ENCODE measurements around the gene TMUB2.
A peak's percentile ranks its signal among the peaks of the same experiment; 100 is the strongest.
"Not testable (repeated sequence)": the region's sequence is repeated elsewhere in the genome, so short reads cannot be mapped to it uniquely, and the experiment has no call there.

Gene TMUB2

DNA sequence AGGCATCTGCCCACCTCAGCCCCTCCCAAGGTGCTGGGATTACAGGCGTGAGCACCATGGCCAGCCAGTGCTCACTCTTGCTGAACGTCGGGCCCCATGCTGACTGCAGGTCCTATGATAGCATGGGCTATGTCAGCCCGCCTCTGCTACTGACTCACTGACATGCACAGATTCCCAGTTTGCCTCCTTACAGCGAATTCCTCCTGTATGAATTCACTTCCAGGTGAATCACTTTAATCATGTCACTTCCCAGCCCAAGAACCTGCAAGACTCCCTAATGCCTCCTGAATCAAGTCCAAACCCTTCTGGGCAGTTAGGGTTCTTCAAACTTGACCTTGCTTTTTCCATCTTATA is 48.8 kb downstream of the TMUB2 start:
- POLR2A ChIA-PET, result interaction anchor here (1.4 to 1.7 kb wide), 2 partner anchors 11 to 14 kb away, joined by 5 to 7 read pairs; no protein-coding TSS in a partner anchor

DNA sequence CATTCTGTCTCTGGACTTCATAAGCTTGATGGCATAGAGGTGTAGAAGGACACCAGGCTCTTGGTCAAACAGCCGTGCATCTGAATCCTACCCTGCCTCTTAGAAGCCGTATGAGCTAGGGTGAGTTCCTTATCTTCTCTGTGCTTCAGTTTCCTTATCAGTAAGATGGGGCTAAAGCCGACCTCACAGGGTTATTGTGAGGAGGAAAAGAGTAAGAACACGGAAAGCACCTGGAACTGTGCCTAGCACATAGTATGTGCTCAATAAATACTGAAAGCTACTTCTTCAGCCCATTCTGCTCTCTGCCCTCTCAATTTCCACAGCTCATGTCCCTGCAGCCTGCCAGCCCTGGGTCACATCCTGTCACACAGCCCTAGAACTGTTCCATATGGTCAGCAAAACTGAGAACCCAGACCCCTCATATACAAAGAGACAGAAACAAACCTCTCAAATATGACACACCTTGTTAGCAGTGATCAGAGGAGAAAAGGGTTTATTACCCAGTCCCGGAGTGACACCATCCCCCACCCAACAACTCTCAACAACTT is 49.7 kb downstream of the TMUB2 start:
- ChIA-PET CTCF (interaction anchor here (0.6 to 1.2 kb wide), 2 partner anchors 11 to 33 kb away, joined by 3 to 4 read pairs; no protein-coding TSS in a partner anchor), POLR2A (interaction anchor here (1.0 kb wide), 1 partner anchor 15 kb away, joined by 5 read pairs; no protein-coding TSS in a partner anchor)
- TF ChIP-seq ZNF664 (tag by site-specific recombination; IDR thresholded peaks at IDR 0.05) (peak; percentile 87; the same call in 1 of the 2 replicates), ZNF555 (tag by site-specific recombination; conservative IDR thresholded peaks at IDR 0.05) (no peak)
- no peaks in the 10 kb centered on the region for H3K36me3 ChIP-seq (ENCODE audit: control insufficient read depth in 2 of 2, insufficient read depth in 1 of 2, low read length in 2 of 2)
- no peak overlapping the region for H3K27ac ChIP-seq (ENCODE audit: extremely low read depth, low read depth, low read length)
- H3K9me3 ChIP-seq (ENCODE audit: control insufficient read depth, insufficient read depth, low read depth, low read length), result no peaks in the 10 kb centered on the region
- no peak overlapping the region for H3K4me3 ChIP-seq (ENCODE audit: low read depth, low read length)
- H3K4me1 ChIP-seq (ENCODE audit: control insufficient read depth, insufficient read depth, low read length), result peaks cover 10% of the 10 kb centered on the region

More for the DNA sequence above, 48.8 kb downstream of the TMUB2 start:
- H3K9me3 ChIP-seq (ENCODE audit: control insufficient read depth, insufficient read depth, low read depth, low read length), result no peaks in the 10 kb centered on the region
- H3K4me3 ChIP-seq (ENCODE audit: low read depth, low read length), result no peak overlapping the region
- peak overlapping the region; percentile 53; the same call in 1 of the 2 replicates for H3K27ac ChIP-seq (ENCODE audit: extremely low read depth, low read depth, low read length)
- CTCF ChIA-PET, result no interaction called here
- TF ChIP-seq, protein P1, sequence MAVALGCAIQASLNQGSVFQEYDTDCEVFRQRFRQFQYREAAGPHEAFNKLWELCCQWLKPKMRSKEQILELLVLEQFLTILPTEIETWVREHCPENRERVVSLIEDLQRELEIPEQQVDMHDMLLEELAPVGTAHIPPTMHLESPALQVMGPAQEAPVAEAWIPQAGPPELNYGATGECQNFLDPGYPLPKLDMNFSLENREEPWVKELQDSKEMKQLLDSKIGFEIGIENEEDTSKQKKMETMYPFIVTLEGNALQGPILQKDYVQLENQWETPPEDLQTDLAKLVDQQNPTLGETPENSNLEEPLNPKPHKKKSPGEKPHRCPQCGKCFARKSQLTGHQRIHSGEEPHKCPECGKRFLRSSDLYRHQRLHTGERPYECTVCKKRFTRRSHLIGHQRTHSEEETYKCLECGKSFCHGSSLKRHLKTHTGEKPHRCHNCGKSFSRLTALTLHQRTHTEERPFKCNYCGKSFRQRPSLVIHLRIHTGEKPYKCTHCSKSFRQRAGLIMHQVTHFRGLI (tag by site-specific recombination; IDR thresholded peaks at IDR 0.05), result peak; percentile 44; the same call in 1 of the 2 replicates
- peak; percentile 20; the same call in 1 of the 2 replicates for TF ChIP-seq SP2 (tag by site-specific recombination; IDR thresholded peaks at IDR 0.05)
- TF ChIP-seq OSR2 (tag by site-specific recombination; IDR thresholded peaks at IDR 0.05), result peak; percentile 35; the same call in 1 of the 2 replicates
- TF ChIP-seq GFI1B (tag by site-specific recombination; IDR thresholded peaks at IDR 0.05), result peak; percentile 68; the same call in 1 of the 2 replicates
- TF ChIP-seq ZNF133 (tag by site-specific recombination; IDR thresholded peaks at IDR 0.05), result no peak
- peak; percentile 54 for TF ChIP-seq SP7 (tag by site-specific recombination; IDR thresholded peaks at IDR 0.05)
- TF ChIP-seq ZFHX2 (tag by site-specific recombination; conservative IDR thresholded peaks at IDR 0.05), result peak; percentile 20
- TF ChIP-seq, protein P2, sequence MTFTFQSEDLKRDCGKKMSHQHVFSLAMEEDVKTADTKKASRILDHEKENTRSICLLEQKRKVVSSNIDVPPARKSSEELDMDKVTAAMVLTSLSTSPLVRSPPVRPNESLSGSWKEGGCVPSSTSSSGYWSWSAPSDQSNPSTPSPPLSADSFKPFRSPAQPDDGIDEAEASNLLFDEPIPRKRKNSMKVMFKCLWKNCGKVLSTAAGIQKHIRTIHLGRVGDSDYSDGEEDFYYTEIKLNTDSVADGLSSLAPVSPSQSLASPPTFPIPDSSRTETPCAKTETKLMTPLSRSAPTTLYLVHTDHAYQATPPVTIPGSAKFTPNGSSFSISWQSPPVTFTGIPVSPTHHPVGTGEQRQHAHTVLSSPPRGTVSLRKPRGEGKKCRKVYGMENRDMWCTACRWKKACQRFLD (tag by site-specific recombination; IDR thresholded peaks at IDR 0.05), result no peak
- 0 out of 2 replicates have a peak, but pooled peaks have one; percentile 6 for TF ChIP-seq GLIS2 (tag by site-specific recombination; IDR thresholded peaks at IDR 0.05)
- peak; percentile 40; the same call in 1 of the 2 replicates for TF ChIP-seq PRDM1 (tag by site-specific recombination; IDR thresholded peaks at IDR 0.05)
- TF ChIP-seq GLIS1 (tag by site-specific recombination; IDR thresholded peaks at IDR 0.05), result peak; percentile 55
- TF ChIP-seq ZNF394 (tag by site-specific recombination; IDR thresholded peaks at IDR 0.05; ENCODE audit: borderline replicate concordance), result no peak
- TF ChIP-seq ZBTB20 (tag by site-specific recombination; IDR thresholded peaks at IDR 0.05), result peak; percentile 49; the same call in 1 of the 2 replicates
- peaks cover 10% of the 10 kb centered on the region for H3K4me1 ChIP-seq (ENCODE audit: control insufficient read depth, insufficient read depth, low read length)
- H3K36me3 ChIP-seq (ENCODE audit: control insufficient read depth in 2 of 2, insufficient read depth in 1 of 2, low read length in 2 of 2), result no peaks in the 10 kb centered on the region

- CTCF ChIA-PET, POLR2A ChIA-PET: not testable (repeated sequence)
- H3K4me1 ChIP-seq (ENCODE audit: control insufficient read depth, insufficient read depth, low read length), result peaks cover 10% of the 10 kb centered on the region
Measured at GRCh38 chr17:44237886-44238285, 51.1 kb downstream of the TMUB2 start.

GRCh38 chr17:44241106-44241624 is 54.4 kb downstream of the TMUB2 start:
- H3K9me3 ChIP-seq (ENCODE audit: control insufficient read depth, insufficient read depth, low read depth, low read length), result no peaks in the 10 kb centered on the region
- no peak overlapping the region for H3K27ac ChIP-seq (ENCODE audit: extremely low read depth, low read depth, low read length)
- CTCF ChIA-PET, result interaction anchor here (0.6 to 1.1 kb wide), 2 partner anchors 24 to 294 kb away, joined by 4 to 6 read pairs; no protein-coding TSS in a partner anchor
- H3K36me3 ChIP-seq (ENCODE audit: control insufficient read depth in 2 of 2, insufficient read depth in 1 of 2, low read length in 2 of 2), result no peaks in the 10 kb centered on the region
- POLR2A ChIA-PET, result interaction anchor here (0.7 kb wide), 1 partner anchor 346 kb away, joined by 4 read pairs; no protein-coding TSS in a partner anchor
- 0 out of 2 replicates have a peak, but pooled peaks cover 2% of the 10 kb centered on the region for H3K4me1 ChIP-seq (ENCODE audit: control insufficient read depth, insufficient read depth, low read length)
- no peak overlapping the region for H3K4me3 ChIP-seq (ENCODE audit: low read depth, low read length)
- TF ChIP-seq, protein P3, sequence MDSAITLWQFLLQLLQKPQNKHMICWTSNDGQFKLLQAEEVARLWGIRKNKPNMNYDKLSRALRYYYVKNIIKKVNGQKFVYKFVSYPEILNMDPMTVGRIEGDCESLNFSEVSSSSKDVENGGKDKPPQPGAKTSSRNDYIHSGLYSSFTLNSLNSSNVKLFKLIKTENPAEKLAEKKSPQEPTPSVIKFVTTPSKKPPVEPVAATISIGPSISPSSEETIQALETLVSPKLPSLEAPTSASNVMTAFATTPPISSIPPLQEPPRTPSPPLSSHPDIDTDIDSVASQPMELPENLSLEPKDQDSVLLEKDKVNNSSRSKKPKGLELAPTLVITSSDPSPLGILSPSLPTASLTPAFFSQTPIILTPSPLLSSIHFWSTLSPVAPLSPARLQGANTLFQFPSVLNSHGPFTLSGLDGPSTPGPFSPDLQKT (IDR thresholded peaks at IDR 0.05; ENCODE audit: borderline replicate concordance, low read depth, low read length), result no peak
- TF ChIP-seq WT1 (tag by site-specific recombination; IDR thresholded peaks at IDR 0.05) (no peak), ZNF132 (tag by site-specific recombination; IDR thresholded peaks at IDR 0.05; ENCODE audit: borderline replicate concordance) (no peak), ZNF571 (tag by site-specific recombination; IDR thresholded peaks at IDR 0.05) (no peak), SP7 (tag by site-specific recombination; IDR thresholded peaks at IDR 0.05) (no peak), ZSCAN23 (tag by site-specific recombination; IDR thresholded peaks at IDR 0.05) (no peak), ZFP3 (tag by site-specific recombination; IDR thresholded peaks at IDR 0.05; ENCODE audit: low read depth) (no peak)
- TF ChIP-seq, protein P4, sequence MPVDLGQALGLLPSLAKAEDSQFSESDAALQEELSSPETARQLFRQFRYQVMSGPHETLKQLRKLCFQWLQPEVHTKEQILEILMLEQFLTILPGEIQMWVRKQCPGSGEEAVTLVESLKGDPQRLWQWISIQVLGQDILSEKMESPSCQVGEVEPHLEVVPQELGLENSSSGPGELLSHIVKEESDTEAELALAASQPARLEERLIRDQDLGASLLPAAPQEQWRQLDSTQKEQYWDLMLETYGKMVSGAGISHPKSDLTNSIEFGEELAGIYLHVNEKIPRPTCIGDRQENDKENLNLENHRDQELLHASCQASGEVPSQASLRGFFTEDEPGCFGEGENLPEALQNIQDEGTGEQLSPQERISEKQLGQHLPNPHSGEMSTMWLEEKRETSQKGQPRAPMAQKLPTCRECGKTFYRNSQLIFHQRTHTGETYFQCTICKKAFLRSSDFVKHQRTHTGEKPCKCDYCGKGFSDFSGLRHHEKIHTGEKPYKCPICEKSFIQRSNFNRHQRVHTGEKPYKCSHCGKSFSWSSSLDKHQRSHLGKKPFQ (tag by site-specific recombination; IDR thresholded peaks at IDR 0.05), result no peak

More at GRCh38 chr17:44237886-44238285, 51.1 kb downstream of the TMUB2 start:
- not testable (repeated sequence) for H3K9me3 ChIP-seq (ENCODE audit: control insufficient read depth, insufficient read depth, low read depth, low read length); H3K4me3 ChIP-seq (ENCODE audit: low read depth, low read length); H3K36me3 ChIP-seq (ENCODE audit: control insufficient read depth in 2 of 2, insufficient read depth in 1 of 2, low read length in 2 of 2); H3K27ac ChIP-seq (ENCODE audit: extremely low read depth, low read depth, low read length)

Data from HEK293 (cell line).